Measurements from ENCODE around the gene RNF123.

DNA sequence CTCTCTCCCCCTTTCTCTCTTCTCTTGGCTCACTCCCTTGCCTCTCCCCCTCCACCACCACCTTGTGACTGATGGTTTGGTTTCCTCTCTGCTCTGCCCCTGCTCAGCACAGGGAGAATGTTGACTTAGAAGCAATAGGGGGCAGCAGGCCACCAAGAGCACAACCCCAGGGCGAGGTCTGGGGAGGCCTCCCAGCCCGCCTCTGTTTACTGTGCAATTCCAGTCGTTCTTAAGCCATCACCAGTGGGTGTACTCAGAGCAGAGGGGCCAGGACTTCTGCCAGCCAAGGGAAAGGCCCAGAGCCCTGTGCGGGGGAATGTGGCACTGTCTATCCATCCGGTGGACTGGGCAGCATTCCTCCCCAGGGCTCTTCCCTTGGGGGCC lies 21.0 kb upstream of the RNF123 start:
- TF ChIP-seq POLR2AphosphoS5 (IDR thresholded peaks at IDR 0.05; ENCODE audit: low read depth, low read length) (no peak), TAF1 (IDR thresholded peaks at IDR 0.05; ENCODE audit: borderline replicate concordance, insufficient read depth, low read length) (no peak), SIN3A (IDR thresholded peaks at IDR 0.05; ENCODE audit: borderline replicate concordance, insufficient read depth, low read length) (no peak), FOXP2 (optimal IDR thresholded peaks at IDR 0.05; ENCODE audit: borderline replicate concordance, extremely low read depth, extremely low read length, insufficient read depth) (no peak)
- TF ChIP-seq, protein P1, sequence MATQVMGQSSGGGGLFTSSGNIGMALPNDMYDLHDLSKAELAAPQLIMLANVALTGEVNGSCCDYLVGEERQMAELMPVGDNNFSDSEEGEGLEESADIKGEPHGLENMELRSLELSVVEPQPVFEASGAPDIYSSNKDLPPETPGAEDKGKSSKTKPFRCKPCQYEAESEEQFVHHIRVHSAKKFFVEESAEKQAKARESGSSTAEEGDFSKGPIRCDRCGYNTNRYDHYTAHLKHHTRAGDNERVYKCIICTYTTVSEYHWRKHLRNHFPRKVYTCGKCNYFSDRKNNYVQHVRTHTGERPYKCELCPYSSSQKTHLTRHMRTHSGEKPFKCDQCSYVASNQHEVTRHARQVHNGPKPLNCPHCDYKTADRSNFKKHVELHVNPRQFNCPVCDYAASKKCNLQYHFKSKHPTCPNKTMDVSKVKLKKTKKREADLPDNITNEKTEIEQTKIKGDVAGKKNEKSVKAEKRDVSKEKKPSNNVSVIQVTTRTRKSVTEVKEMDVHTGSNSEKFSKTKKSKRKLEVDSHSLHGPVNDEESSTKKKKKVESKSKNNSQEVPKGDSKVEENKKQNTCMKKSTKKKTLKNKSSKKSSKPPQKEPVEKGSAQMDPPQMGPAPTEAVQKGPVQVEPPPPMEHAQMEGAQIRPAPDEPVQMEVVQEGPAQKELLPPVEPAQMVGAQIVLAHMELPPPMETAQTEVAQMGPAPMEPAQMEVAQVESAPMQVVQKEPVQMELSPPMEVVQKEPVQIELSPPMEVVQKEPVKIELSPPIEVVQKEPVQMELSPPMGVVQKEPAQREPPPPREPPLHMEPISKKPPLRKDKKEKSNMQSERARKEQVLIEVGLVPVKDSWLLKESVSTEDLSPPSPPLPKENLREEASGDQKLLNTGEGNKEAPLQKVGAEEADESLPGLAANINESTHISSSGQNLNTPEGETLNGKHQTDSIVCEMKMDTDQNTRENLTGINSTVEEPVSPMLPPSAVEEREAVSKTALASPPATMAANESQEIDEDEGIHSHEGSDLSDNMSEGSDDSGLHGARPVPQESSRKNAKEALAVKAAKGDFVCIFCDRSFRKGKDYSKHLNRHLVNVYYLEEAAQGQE (IDR thresholded peaks at IDR 0.05; ENCODE audit: insufficient read depth in 1 of 2, low read depth in 2 of 2, low read length in 2 of 2) = no peak

Measured in PFSK-1 (cell line).